Amniotic stem cell (primary cell): ENCODE data around the gene CCDC106.

Experiments
- DNase-seq: peaks from one replicate; lab custom pipeline; 2025; lab: John Stamatoyannopoulos, UW

Gene CCDC106

GRCh38 chr19:55683449-55684261 lies 35.6 kb downstream of the CCDC106 start:
- no peak for DNase-seq

- no peak for DNase-seq
Observed at GRCh38 chr19:55684946-55685681, 37.1 kb downstream of the CCDC106 start.

GRCh38 chr19:55685776-55686175 lies 37.8 kb downstream of the CCDC106 start:
- no peak for DNase-seq

GRCh38 chr19:55686311-55687050 lies 38.5 kb downstream of the CCDC106 start:
- no peak for DNase-seq

GRCh38 chr19:55687281-55688201 lies 39.5 kb downstream of the CCDC106 start:
- DNase-seq: no peak

- DNase-seq: no peak
Observed at GRCh38 chr19:55688422-55689218, 40.6 kb downstream of the CCDC106 start.

- no peak for DNase-seq
Observed at GRCh38 chr19:55689411-55690108, 41.5 kb downstream of the CCDC106 start.

- no peak for DNase-seq
Observed at GRCh38 chr19:55690109-55690768, 42.2 kb downstream of the CCDC106 start.

- no peak for DNase-seq
Observed at GRCh38 chr19:55690769-55691545, 42.9 kb downstream of the CCDC106 start.

- no peak for DNase-seq
Observed at GRCh38 chr19:55691561-55692481, 43.8 kb downstream of the CCDC106 start.

- DNase-seq: no peak
Observed at GRCh38 chr19:55692681-55693081, 44.7 kb downstream of the CCDC106 start.

- DNase-seq: no peak
Observed at GRCh38 chr19:55693336-55693974, 45.4 kb downstream of the CCDC106 start.

GRCh38 chr19:55694241-55694655 lies 46.2 kb downstream of the CCDC106 start:
- DNase-seq: no peak

- DNase-seq: no peak
Observed at GRCh38 chr19:55694656-55695491, 46.9 kb downstream of the CCDC106 start.

GRCh38 chr19:55695511-55696290 lies 47.7 kb downstream of the CCDC106 start:
- DNase-seq: no peak
